ENCODE data around the gene SYT3.

The SYT3 gene

GRCh38 chr19:50654882-50655281 is 15.2 kb upstream of the SYT3 start:
- no peak for TF ChIP-seq PKNOX1 (IDR thresholded peaks at IDR 0.05)
- peak; percentile 31; the same call in 1 of the 2 replicates for TF ChIP-seq L3MBTL2 (conservative IDR thresholded peaks at IDR 0.05)
- CTCF ChIA-PET, result no interaction called here
- no peak for DNase-seq (ENCODE audit: extremely low spot score)
- POLR2A ChIA-PET, result no interaction called here

- CTCF ChIA-PET, result no interaction called here
- TF ChIP-seq ELF4 (IDR thresholded peaks at IDR 0.05) (no peak), LEF1 (IDR thresholded peaks at IDR 0.05; ENCODE audit: borderline replicate concordance) (no peak), FOXM1 (IDR thresholded peaks at IDR 0.05; ENCODE audit: borderline replicate concordance) (no peak), BHLHE40 (IDR thresholded peaks at IDR 0.05; ENCODE audit: borderline replicate concordance) (no peak)
- POLR2A ChIA-PET, result no interaction called here
- DNase-seq (ENCODE audit: extremely low spot score), result no peak
These were observed 13.0 kb upstream of the SYT3 start for GRCh38 chr19:50652722-50653121.

- ChIA-PET POLR2A (no interaction called here), CTCF (interaction anchor here (1.1 kb wide), 1 partner anchor 74 kb away, joined by 3 read pairs; no protein-coding TSS in a partner anchor)
- no peak for DNase-seq (ENCODE audit: extremely low spot score)
- no peak for TF ChIP-seq ELF4 (IDR thresholded peaks at IDR 0.05)
- TF ChIP-seq SP1 (IDR thresholded peaks at IDR 0.05), result no peak
- no peak for TF ChIP-seq SUZ12 (IDR thresholded peaks at IDR 0.05)
- no peak for TF ChIP-seq HDGF (IDR thresholded peaks at IDR 0.05; ENCODE audit: borderline replicate concordance)
- TF ChIP-seq LEF1 (IDR thresholded peaks at IDR 0.05; ENCODE audit: borderline replicate concordance), result no peak
- TF ChIP-seq FOXK2 (IDR thresholded peaks at IDR 0.05), result no peak
- no peak for TF ChIP-seq ARNT (IDR thresholded peaks at IDR 0.05)
- TF ChIP-seq BHLHE40 (IDR thresholded peaks at IDR 0.05; ENCODE audit: borderline replicate concordance), result no peak
- TF ChIP-seq CTBP1 (IDR thresholded peaks at IDR 0.05; ENCODE audit: borderline replicate concordance), result no peak
- TF ChIP-seq TARDBP (IDR thresholded peaks at IDR 0.05), result no peak
- no peak for TF ChIP-seq PKNOX1 (IDR thresholded peaks at IDR 0.05)
- TF ChIP-seq L3MBTL2 (conservative IDR thresholded peaks at IDR 0.05), result no peak
- no peak for TF ChIP-seq FOXA1 (IDR thresholded peaks at IDR 0.05)
- no peak for TF ChIP-seq ZNF384 (IDR thresholded peaks at IDR 0.05)
- no peak for TF ChIP-seq FOXM1 (IDR thresholded peaks at IDR 0.05; ENCODE audit: borderline replicate concordance)
- TF ChIP-seq NFRKB (IDR thresholded peaks at IDR 0.05), result no peak
These were observed 11.5 kb upstream of the SYT3 start for GRCh38 chr19:50651174-50651573.

GRCh38 chr19:50649433-50650391 is 10.0 kb upstream of the SYT3 start, which contains the start of gene C19orf81:
C19orf81 (plus strand) TSS chr19:50649445; CDS start chr19:50649445, 0 bp downstream.
- TF ChIP-seq HDGF (IDR thresholded peaks at IDR 0.05; ENCODE audit: borderline replicate concordance) (no peak), PKNOX1 (IDR thresholded peaks at IDR 0.05) (no peak), FOXK2 (IDR thresholded peaks at IDR 0.05) (no peak), L3MBTL2 (conservative IDR thresholded peaks at IDR 0.05) (no peak), SP1 (IDR thresholded peaks at IDR 0.05) (no peak), BHLHE40 (IDR thresholded peaks at IDR 0.05; ENCODE audit: borderline replicate concordance) (no peak), ARNT (IDR thresholded peaks at IDR 0.05) (no peak), NFRKB (IDR thresholded peaks at IDR 0.05) (no peak), FOXA1 (IDR thresholded peaks at IDR 0.05) (no peak), SUZ12 (IDR thresholded peaks at IDR 0.05) (no peak; the same call in 1 of the 2 replicates), FOXM1 (IDR thresholded peaks at IDR 0.05; ENCODE audit: borderline replicate concordance) (no peak), LEF1 (IDR thresholded peaks at IDR 0.05; ENCODE audit: borderline replicate concordance) (no peak), ZNF384 (IDR thresholded peaks at IDR 0.05) (no peak), TARDBP (IDR thresholded peaks at IDR 0.05) (no peak), ELF4 (IDR thresholded peaks at IDR 0.05) (no peak), CTBP1 (IDR thresholded peaks at IDR 0.05; ENCODE audit: borderline replicate concordance) (no peak)
- ChIA-PET POLR2A (interaction anchor here (1.0 to 1.4 kb wide), 3 partner anchors 8 to 11 kb away, joined by 3 read pairs; no protein-coding TSS in a partner anchor), CTCF (no interaction called here)
- DNase-seq (ENCODE audit: extremely low spot score), result peak; percentile 69

- CTCF ChIA-PET, result no interaction called here
- no peak for DNase-seq (ENCODE audit: extremely low spot score)
- POLR2A ChIA-PET, result no interaction called here
- TF ChIP-seq LEF1 (IDR thresholded peaks at IDR 0.05; ENCODE audit: borderline replicate concordance), result no peak
- no peak for TF ChIP-seq BHLHE40 (IDR thresholded peaks at IDR 0.05; ENCODE audit: borderline replicate concordance)
- no peak for TF ChIP-seq FOXK2 (IDR thresholded peaks at IDR 0.05)
- TF ChIP-seq ELF4 (IDR thresholded peaks at IDR 0.05), result no peak
- no peak for TF ChIP-seq SP1 (IDR thresholded peaks at IDR 0.05)
- TF ChIP-seq FOXM1 (IDR thresholded peaks at IDR 0.05; ENCODE audit: borderline replicate concordance), result no peak
These were observed 9.0 kb upstream of the SYT3 start for GRCh38 chr19:50648659-50649058.

GRCh38 chr19:50647879-50648615 is 8.4 kb upstream of the SYT3 start:
- ChIA-PET POLR2A (no interaction called here), CTCF (no interaction called here)
- no peak for TF ChIP-seq SP1 (IDR thresholded peaks at IDR 0.05)
- TF ChIP-seq SUZ12 (IDR thresholded peaks at IDR 0.05), result no peak
- TF ChIP-seq FOXM1 (IDR thresholded peaks at IDR 0.05; ENCODE audit: borderline replicate concordance), result no peak
- no peak for DNase-seq (ENCODE audit: extremely low spot score)

Data from HEK293T (cell line).